Fibroblast of upper back skin (primary cell): ENCODE measurements around the gene FAM25A.
"Not testable (repeated sequence)": the region's sequence is repeated elsewhere in the genome, so short reads cannot be mapped to it uniquely, and the experiment has no call there.

Experiments used
- DNase-seq: peaks from one replicate; pipeline ENCODE4 v3.0.0-alpha.2; 2013

The FAM25A gene

GRCh38 chr10:87014986-87015716, 4.9 kb upstream of the FAM25A start:
- peak; percentile 40 for DNase-seq

- DNase-seq, result not testable (repeated sequence)
Observed at GRCh38 chr10:87018127-87018526, 2.0 kb upstream of the FAM25A start.

- not testable (repeated sequence) for DNase-seq
Observed at GRCh38 chr10:87019066-87019465, 1.0 kb upstream of the FAM25A start.

DNA sequence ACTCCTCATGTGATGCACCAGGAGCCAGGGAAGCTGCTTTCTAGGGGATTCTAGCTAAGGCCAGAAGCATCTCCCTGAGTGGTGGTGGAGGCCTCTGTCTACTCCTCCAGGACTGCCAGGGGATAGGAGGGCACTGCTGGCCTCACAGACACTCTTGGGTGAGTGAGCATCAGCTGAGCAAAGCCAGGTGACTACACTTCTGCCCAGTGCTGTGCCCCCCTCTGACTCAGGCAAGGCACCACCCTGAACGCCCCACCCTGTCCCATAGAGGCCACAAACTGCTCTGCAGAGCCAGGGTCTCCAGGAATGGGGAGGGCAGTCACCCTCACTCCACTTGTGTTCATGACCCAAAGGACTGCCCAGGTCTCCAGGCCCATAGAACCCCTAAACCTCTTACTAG, 590 bp upstream of the FAM25A start:
- not testable (repeated sequence) for DNase-seq

- DNase-seq, result peak; percentile 85
Observed at GRCh38 chr10:87025285-87025958, 5.3 kb downstream of the FAM25A start.

DNA sequence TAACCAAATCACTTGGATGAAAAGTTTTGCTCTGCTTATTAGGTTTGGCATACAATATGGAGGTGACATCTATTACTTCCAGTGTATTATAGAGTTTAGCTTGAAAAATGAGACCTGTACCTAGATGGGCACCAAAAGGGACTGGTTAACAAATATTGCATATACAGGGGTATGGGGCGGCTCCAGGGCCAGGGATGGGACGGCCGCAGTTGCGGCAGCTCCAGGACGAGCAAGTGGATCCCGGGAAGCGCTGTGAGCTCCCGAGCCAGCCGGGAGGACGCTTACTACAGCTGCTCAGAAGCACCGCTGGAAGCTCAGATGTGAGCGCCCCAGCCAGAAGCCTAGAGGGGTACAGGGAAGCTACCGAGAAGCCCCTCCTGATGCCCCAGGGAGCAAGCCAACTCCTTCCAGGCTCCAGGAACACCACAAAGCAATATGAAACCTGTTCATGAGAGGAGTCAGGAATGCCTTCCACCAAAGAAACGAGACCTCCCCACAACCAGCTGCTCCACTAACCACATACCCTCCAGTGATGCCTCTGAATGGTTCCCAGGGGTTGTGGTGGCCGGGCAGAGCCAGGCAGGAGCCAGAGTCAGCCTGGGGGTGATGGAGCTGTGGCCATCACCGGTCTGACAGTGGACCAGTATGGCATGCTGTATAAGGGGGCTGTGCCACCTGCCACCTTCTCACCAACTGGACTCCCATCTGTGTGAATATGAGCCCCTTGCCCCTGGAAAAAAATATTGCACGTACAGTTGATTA, 6.8 kb downstream of the FAM25A start:
- not testable (repeated sequence) for DNase-seq

DNA sequence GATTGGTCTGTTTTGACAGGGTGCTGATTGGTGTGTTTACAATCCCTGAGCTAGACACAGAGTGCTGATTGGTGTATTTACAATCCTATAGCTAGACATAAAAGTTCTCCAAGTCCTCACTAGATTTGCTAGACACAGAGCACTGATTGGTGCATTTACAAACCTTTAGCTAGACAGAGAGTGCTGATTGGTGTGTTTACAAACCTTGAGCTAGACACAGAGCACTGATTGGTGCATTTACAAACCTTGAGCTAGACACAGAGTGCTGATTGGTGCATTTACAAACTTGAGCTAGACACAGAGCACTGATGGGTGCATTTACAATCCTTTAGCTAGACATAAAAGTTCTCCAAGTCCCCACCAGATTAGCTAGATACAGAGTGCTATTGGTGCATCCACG, 10.3 kb downstream of the FAM25A start:
- not testable (repeated sequence) for DNase-seq

DNA sequence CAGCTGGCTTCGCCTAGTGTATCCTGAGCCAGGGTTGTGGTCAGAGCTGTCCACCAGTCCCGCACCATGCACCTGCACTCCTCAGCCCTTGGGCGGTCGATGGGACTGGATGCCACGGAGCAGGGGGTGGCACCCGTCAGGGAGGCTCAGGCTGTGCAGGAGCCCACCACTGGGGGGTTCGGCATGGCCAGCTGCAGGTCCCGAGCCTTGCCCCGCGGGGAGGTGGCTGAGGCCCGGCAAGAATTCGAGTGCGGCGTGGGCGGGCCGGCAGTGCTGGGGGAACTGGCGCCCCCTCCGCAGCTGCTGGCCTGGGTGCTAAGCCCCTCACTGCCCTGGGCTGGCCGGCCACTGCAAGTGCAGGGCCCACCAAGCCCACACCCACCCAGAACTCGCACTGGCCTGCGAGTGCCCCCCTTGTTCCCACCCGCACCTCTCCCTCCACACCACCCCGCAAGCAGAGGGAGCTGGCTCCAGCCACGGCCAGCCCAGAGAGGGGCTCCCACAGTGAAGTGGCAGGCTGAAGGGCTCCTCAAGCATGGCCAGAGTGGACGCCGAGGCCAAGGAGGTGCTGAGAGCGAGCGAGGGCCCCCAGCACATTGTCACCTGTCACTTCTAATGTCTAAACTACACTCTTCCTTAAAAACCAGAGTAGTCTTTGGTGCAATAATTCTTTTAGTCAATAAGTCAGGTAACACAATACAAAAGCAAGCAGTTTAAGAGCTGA, 11.0 kb downstream of the FAM25A start:
- DNase-seq, result no peak

GRCh38 chr10:87036623-87037022, 16.5 kb downstream of the FAM25A start:
- no peak for DNase-seq

DNA sequence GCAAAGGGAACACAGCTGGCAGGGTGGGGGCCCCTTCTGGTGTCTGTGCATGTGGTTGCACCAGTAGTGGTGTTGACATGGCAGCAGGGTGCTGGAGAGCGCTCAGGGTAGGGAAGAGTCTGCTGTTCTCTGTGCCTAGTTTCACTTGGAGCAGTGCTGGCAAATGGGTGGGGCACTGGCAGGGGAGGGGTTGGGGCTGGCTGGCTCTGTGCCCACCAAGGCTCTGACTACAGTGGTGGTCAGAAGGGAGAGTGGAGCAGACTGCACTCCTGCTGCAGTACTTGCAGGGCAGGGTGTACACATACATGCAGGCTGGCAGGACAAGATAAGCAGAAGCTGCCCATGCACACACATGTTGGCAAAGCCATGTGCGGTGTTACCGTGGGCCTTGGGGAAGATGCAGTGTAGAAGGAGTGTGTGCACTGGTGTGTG, 18.2 kb downstream of the FAM25A start:
- no peak for DNase-seq

DNA sequence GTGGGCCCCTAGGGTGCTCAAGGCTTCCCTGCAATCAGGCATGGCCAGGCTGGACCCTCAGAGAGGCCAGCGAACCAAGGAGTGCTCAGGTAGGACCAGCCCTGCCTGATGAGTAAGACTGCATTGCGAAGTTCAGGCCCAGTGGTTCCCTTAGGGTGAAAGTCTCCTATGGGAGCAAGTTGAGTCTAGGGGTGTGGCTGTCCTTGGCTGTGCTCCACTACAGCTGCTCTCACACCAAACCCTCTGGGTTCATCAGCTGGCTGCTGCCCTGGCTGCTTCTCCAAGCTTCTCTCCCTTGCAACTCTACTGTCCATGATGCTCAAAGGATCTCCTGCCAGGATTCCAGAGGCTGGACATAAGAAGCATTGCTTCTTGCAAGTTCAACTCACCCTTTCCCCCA, 18.7 kb downstream of the FAM25A start:
- no peak for DNase-seq

GRCh38 chr10:87043579-87043978, 23.5 kb downstream of the FAM25A start:
- not testable (repeated sequence) for DNase-seq

DNA sequence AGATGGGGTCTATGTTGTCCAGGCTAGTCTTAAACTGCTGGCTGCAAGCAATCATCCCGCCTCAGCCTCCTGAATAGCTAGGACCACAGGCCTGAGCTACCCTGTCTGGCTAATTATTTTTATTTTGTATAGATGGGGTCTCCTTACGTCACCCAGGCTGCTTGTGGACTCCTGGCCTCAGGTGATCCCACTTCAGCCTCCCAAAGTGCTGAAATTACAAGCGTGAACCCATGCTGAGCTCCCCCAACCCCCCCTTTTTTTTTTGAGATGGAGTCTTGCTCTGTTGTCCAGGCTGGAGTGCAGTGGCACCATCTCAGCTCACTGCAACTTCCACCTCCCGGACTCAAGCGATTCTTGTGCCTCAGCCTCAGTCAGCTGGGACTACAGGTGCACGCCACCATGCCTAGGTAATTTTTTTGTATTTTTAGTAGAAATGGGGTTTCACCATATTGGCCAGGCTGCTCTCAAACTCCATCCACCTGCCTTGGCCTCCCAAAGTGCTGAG, 25.4 kb downstream of the FAM25A start:
- DNase-seq, result no peak

GRCh38 chr10:87053111-87053510, 33.0 kb downstream of the FAM25A start:
- no peak for DNase-seq

GRCh38 chr10:87053577-87054181, 33.6 kb downstream of the FAM25A start:
- DNase-seq, result no peak

DNA sequence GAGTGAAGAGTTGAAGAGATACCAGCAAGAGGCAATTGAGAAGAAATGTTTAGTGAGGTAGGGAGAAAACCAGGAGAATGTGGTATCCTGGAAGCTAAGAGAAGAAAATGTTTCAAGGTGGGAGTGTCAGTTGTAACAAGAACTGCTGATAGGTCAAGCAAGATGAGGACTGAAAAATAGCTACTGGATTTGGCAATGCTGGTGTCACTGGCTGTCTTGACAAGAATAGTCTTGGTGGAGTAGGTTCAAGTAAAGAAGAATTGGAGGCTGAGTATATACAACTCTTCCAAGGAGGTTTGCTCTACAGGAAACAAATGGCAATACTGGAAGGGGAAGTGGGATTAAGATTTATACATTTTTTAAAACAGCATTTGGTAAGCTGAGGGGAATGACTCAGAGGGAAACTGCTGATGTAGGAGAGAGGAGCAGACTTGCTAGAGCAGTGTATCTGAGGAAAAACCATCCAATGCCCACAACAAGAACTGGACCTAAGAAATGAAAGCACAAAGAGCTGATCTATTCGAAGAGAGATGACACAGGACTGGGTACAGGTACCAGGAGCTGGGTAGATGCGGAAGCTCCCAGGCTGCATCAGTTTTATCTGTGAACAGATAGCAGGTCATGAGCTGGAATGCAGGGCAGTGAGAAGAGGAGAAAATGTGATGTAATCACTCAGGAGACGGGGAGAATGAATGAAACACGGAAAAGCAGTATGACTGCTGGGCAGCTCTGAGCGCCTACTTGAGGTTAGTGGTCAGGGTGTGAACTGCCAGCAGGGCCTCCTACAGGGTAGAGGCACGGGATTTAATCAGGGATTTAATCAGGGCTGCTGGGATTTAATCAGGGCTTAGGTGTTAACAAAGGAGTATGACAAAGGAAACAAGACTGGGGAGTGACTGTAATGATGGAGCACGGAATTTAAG, 34.5 kb downstream of the FAM25A start:
- peak; percentile 63 for DNase-seq

- no peak for DNase-seq
Observed at GRCh38 chr10:87058171-87058570, 38.1 kb downstream of the FAM25A start.

DNA sequence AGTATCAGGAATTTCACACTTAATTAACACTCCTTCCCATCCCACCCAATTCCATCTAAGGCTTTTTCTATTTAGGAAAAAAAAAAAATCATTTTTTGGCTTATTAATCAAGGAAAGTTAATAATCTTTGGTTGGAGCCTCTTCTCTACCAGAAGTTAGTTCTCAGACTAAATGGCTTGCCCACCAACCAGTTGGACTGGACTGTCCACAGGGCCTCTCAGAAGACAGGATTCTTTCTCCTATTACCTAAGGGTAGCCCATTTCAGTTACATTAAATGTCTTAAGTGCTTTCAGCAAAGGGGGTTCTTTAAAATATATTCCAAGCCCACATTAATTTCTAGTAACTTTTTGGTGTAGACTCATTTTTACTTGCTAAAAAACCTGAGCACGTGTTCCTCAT, 39.3 kb downstream of the FAM25A start:
- no peak for DNase-seq

DNA sequence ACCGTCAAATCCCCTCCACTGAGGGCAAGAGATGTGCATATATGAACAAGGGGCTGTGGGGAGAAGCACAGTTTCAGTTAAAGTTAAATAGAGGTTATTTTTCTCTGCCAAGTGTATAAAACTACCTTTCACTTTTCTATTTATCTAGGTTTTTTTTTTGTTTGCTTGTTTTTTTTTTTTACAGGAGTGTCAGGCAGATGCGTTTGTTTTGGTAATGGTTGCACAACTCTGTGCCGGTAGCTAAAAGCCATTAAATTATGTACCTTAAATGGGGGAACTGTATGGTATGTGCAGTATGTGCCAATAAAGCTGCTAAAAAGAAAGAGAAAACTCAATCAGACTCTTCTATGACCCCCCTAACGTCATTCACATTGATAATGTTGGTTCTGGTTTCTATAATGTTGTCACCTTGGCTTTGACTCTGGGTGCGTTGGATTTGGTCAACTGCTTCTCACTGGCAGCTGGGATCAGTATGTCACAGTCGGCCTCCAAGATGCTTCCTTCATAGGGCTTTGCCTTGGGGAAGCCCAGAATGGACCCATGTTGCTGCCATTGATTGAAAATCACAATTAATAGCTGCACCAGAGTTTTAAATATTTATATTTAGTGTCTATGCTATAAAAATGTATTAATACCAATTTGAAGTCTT, 40.3 kb downstream of the FAM25A start:
- DNase-seq, result no peak

GRCh38 chr10:87064651-87065050, 44.6 kb downstream of the FAM25A start:
- no peak for DNase-seq

- DNase-seq, result no peak
Observed at GRCh38 chr10:87066178-87066577, 46.1 kb downstream of the FAM25A start.
